PC-9 (cell line): ENCODE data around the gene STK39. TPM values are rescaled to one million over a fixed set of nuclear protein-coding genes. Genes with fewer than 3 reads are reported as not detected.
A peak's percentile ranks its signal among the peaks of the same experiment; 100 is the strongest.

Source experiments
- BruUV-seq: library from RNA; stranded (reverse); fragments of 400-500 nt; replicated peaks from 2 replicates; lab custom pipeline; 2021; lab: Mats Ljungman, UMichigan
- CTCF ChIA-PET: fragments of 300-600 bp; sonication (Branson Sonifier 250); formaldehyde crosslinking; loops from one replicate; lab custom pipeline; 2022; ENCODE audit warnings: antibody characterized with exemption; lab: Charles Lee
- POLR2A ChIA-PET: fragments of 300-600 bp; sonication (Branson Sonifier 250); formaldehyde crosslinking; loops from one replicate; lab custom pipeline; 2022; ENCODE audit warnings: antibody characterized with exemption; ENCODE audit not compliant: unreplicated experiment; lab: Charles Lee
- DNase-seq, 2 experiments: peaks; one replicate each; pipeline versions ENCODE4 v3.0.0 to v3.0.0-alpha.2; 2015 to 2022; ENCODE audit warnings: mixed read lengths in 1 of 2
- H2AFZ ChIP-seq: fragments of 200-600 bp; sonication (generic); 2 replicates; pipeline ENCODE4 v1.8.1; 2017; ENCODE audit warnings: antibody characterized with exemption
- H3F3A ChIP-seq: fragments of 200-600 bp; sonication (generic); 2 replicates; pipeline ENCODE4 v1.8.1; 2017; ENCODE audit warnings: antibody characterized with exemption, mild to moderate bottlenecking, low read depth; ENCODE audit not compliant: insufficient read depth
- H3K27ac ChIP-seq: fragments of 200-600 bp; sonication (generic); 2 replicates; pipeline ENCODE4 v1.6.1; 2016; ENCODE audit warnings: mixed run types
- H3K27me3 ChIP-seq: fragments of 200-600 bp; sonication (generic); 2 replicates; pipeline ENCODE4 v1.6.1; 2016; ENCODE audit warnings: low read depth, mixed run types; ENCODE audit not compliant: insufficient read depth
- H3K36me3 ChIP-seq: fragments of 200-600 bp; sonication (generic); 2 replicates; pipeline ENCODE4 v1.6.1; 2016; ENCODE audit warnings: low read depth, mixed run types
- H3K4me1 ChIP-seq: fragments of 200-600 bp; sonication (generic); replicated peaks from 2 replicates; pipeline ENCODE4 v1.6.1; 2016; ENCODE audit warnings: mixed run types; ENCODE audit not compliant: insufficient read depth
- H3K4me2 ChIP-seq: fragments of 200-600 bp; sonication (generic); 2 replicates; pipeline ENCODE4 v1.6.1; 2017; ENCODE audit warnings: mixed run types
- H3K4me3 ChIP-seq: fragments of 200-600 bp; sonication (generic); 2 replicates; pipeline ENCODE4 v1.6.1; 2016; ENCODE audit warnings: mixed run types
- H3K79me2 ChIP-seq: fragments of 200-600 bp; sonication (generic); 2 replicates; pipeline ENCODE4 v1.6.1; 2017; ENCODE audit warnings: low read depth, mixed run types
- H3K9me2 ChIP-seq: fragments of 200-600 bp; sonication (generic); 2 replicates; pipeline ENCODE4 v1.8.1; 2017; ENCODE audit warnings: mild to moderate bottlenecking; ENCODE audit not compliant: insufficient read depth
- H3K9me3 ChIP-seq: fragments of 200-600 bp; sonication (generic); 2 replicates; pipeline ENCODE4 v1.8.1; 2016; ENCODE audit warnings: low read depth; ENCODE audit not compliant: insufficient read depth
- H4K20me1 ChIP-seq: fragments of 200-600 bp; sonication (generic); 2 replicates; pipeline ENCODE4 v1.8.1; 2017; ENCODE audit not compliant: insufficient read depth
- CTCF ChIP-seq: fragments of 200-600 bp; sonication (generic); conservative IDR thresholded peaks from 2 replicates; pipeline ENCODE4 v1.6.1; 2017; ENCODE audit warnings: mixed run types, antibody characterized with exemption, mild to moderate bottlenecking, moderate library complexity
- EZH2 ChIP-seq: fragments of 200-600 bp; sonication (generic); IDR thresholded peaks from 2 replicates; pipeline ENCODE4 v1.8.0; 2017; ENCODE audit warnings: antibody characterized with exemption, low read depth
- intact Hi-C: fragments of 100-400 bp; cut with micrococcal nuclease; formaldehyde crosslinking; loops from one replicate; pipeline ENCODE4 v1.10.0; 2022; ENCODE audit not compliant: unreplicated experiment
- total RNA-seq: library from RNA; stranded (reverse); gene quantifications from 2 replicates; pipeline ENCODE4 v1.2.3, GENCODE V29; 2021

Gene STK39
- total RNA-seq, 1 experiment from 2014 or later = 14.5 TPM

- Histone ChIP-seq H4K20me1 (no peaks in the 10 kb centered on the region), H3F3A (peaks cover 32% of the 10 kb centered on the region; the same call in 1 of the 2 replicates), H3K36me3 (peaks cover 4% of the 10 kb centered on the region; the same call in 1 of the 2 replicates), H3K4me3 (no peak overlapping the region), H3K9me3 (no peaks in the 10 kb centered on the region), H2AFZ (no peak overlapping the region), H3K4me1 (peaks cover 67% of the 10 kb centered on the region), H3K27me3 (no peaks in the 10 kb centered on the region), H3K79me2 (peaks cover 90% of the 10 kb centered on the region), H3K9me2 (no peaks in the 10 kb centered on the region), H3K4me2 (no peak overlapping the region), H3K27ac (peak overlapping the region; percentile 99)
- ChIA-PET POLR2A (no interaction called here), CTCF (no interaction called here)
- intact Hi-C loops = loop anchor here (5.0 kb wide), 1 partner anchor 58 kb away; no protein-coding TSS in a partner anchor
- TF ChIP-seq CTCF (no peak), EZH2 (no peak)
- BruUV-seq = no TSS peak
- DNase-seq = no peak
Observed at GRCh38 chr2:168194784-168195522, 52.4 kb downstream of the STK39 start.

DNA sequence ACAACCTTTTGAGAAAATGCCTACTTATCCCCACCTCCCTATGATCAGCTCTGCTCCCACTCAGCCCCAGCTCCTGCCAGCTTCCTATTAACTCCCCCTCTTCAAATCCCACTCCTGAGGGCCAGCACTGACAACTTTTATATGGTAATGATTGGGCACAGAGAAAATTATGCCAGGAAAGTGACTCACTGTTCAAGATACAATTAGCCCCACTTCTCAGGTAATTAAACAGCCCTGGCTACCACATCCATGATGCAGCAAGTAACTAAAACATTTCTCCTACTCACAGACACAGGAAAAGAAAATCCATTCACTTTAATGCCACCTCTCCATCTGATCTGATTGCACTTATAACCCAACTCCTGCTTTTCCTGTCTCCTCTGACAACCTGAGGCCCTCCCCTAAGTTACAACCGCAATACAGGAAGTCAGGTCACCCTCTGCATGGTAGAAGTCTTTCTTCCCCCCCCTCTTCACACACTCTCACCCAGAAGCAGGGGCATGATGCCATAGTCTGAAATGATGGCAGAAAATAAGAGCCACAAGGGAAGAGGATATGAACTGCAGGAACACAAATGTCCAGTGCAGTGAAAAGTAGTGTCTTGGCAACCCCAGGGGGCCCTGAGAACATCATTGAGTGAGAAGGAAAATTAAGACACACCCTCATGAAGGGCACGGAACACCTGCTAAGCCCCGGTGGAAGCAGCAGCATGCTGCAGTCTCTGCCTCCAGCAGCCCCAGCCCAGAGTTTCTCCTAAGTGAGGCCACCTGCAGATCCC is 54.4 kb downstream of the STK39 start:
- intact Hi-C loops = loop anchor here (2.0 to 5.0 kb wide), 2 partner anchors 18 to 56 kb away; no protein-coding TSS in a partner anchor
- POLR2A ChIA-PET = no interaction called here
- DNase-seq = peak in 1 of 2 experiments; percentile 85

More for the DNA sequence above, 54.4 kb downstream of the STK39 start:
- no peaks in the 10 kb centered on the region for H4K20me1 ChIP-seq
- H3K27me3 ChIP-seq = no peaks in the 10 kb centered on the region
- no peaks in the 10 kb centered on the region for H3K9me2 ChIP-seq
- peak overlapping the region; percentile 82 for H3K4me2 ChIP-seq
- H3K4me1 ChIP-seq = peaks cover 66% of the 10 kb centered on the region
- peak overlapping the region; percentile 99 for H3K27ac ChIP-seq
- H3K36me3 ChIP-seq = peaks cover 4% of the 10 kb centered on the region; the same call in 1 of the 2 replicates
- H3K9me3 ChIP-seq = no peaks in the 10 kb centered on the region
- CTCF ChIA-PET = no interaction called here
- TF ChIP-seq EZH2 (no peak), CTCF (no peak)
- peaks cover 38% of the 10 kb centered on the region; the same call in 1 of the 2 replicates for H3F3A ChIP-seq
- BruUV-seq = no TSS peak
- peak overlapping the region; percentile 55 for H3K4me3 ChIP-seq
- H2AFZ ChIP-seq = no peak overlapping the region
- peaks cover 89% of the 10 kb centered on the region for H3K79me2 ChIP-seq
